Muscle of leg (tissue), 11 donors: ENCODE measurements around the gene FRAS1. TPM values are rescaled to one million over a fixed set of nuclear protein-coding genes. Genes with fewer than 3 reads are reported as not detected.
A peak's percentile ranks its signal among the peaks of the same experiment; 100 is the strongest.
"Not testable (repeated sequence)": the region's sequence is repeated elsewhere in the genome, so short reads cannot be mapped to it uniquely, and the experiment has no call there.

ENCODE experiments used
- DNase-seq: peaks from one replicate; pipeline ENCODE4 v3.0.0; 2013
- H3K27ac ChIP-seq: one replicate; pipeline ENCODE4 v1.5.1; 2013; ENCODE audit warnings: mild to moderate bottlenecking, low read length, control low read depth
- H3K27me3 ChIP-seq: one replicate; pipeline ENCODE4 v1.6.1; 2013; ENCODE audit warnings: low read length; ENCODE audit not compliant: control insufficient read depth, insufficient read depth
- H3K36me3 ChIP-seq: one replicate; pipeline ENCODE4 v1.6.1; 2013; ENCODE audit warnings: low read length; ENCODE audit not compliant: control insufficient read depth, insufficient read depth
- H3K4me1 ChIP-seq: one replicate; pipeline ENCODE4 v1.6.1; 2013; ENCODE audit warnings: low read length; ENCODE audit not compliant: control insufficient read depth, insufficient read depth
- H3K4me3 ChIP-seq: one replicate; pipeline ENCODE4 v1.5.1; 2013; ENCODE audit warnings: low read length, control low read depth
- H3K9me3 ChIP-seq: replicated peaks from 2 replicates; pipeline ENCODE4 v1.6.1; 2013; ENCODE audit warnings: low read depth, low read length; ENCODE audit not compliant: control insufficient read depth
- WGBS: methylation state at CpG from one replicate; pipeline ENCODE4 v1.1.5; 2013; ENCODE audit warnings: missing lambda C conversion rate; ENCODE audit not compliant: insufficient coverage; 5-methylcytosine and 5-hydroxymethylcytosine counted together
- polyA plus RNA-seq, 8 donors: library from polyadenylated mRNA; unstranded; fragments of 120-200 nt; gene quantifications; one replicate each; pipeline versions ENCODE4 v1.2.1 to v1.2.3, GENCODE V29; 2013; ENCODE audit warnings: inconsistent platforms in 1 of 8, low replicate concordance in 1 of 8; ENCODE audit not compliant: insufficient read length in 8 of 8, insufficient read depth in 1 of 8
- total RNA-seq: library from RNA; stranded (reverse); fragments of 120-200 nt; gene quantifications from one replicate; pipeline ENCODE4 v1.2.4, GENCODE V29; 2013

The FRAS1 gene
- total and polyA plus RNA-seq, 9 donors: 3.6 to 15.8 (median 7.4) TPM

DNA sequence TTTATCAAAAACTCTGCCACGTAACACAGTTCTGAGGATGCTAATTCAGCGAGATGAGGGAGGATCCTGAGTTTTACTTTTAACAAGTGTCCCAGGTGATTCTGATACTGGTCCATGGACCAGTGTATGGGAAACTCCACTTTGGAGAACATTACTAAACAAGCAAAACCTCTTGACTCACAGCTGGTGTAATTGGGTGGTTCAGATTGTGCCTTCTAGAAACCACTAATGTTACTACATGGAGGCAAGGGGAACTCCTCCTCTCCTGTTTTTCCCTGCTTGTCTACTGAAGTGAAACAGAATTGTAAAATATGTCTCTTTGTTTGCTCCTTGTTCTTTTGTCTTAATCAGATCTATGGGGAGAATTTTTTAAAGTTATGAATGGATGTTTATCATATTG, 62.6 kb downstream of the FRAS1 start:
- no peaks in the 10 kb centered on the region for H3K27me3 ChIP-seq
- DNase-seq: no peak
- no CpG with 5 or more reads among the region's 2 CpGs for WGBS
- H3K36me3 ChIP-seq: no peaks in the 10 kb centered on the region
- no peak overlapping the region for H3K27ac ChIP-seq
- H3K4me3 ChIP-seq: no peak overlapping the region
- H3K9me3 ChIP-seq: no peaks in the 10 kb centered on the region
- no peaks in the 10 kb centered on the region for H3K4me1 ChIP-seq

DNA sequence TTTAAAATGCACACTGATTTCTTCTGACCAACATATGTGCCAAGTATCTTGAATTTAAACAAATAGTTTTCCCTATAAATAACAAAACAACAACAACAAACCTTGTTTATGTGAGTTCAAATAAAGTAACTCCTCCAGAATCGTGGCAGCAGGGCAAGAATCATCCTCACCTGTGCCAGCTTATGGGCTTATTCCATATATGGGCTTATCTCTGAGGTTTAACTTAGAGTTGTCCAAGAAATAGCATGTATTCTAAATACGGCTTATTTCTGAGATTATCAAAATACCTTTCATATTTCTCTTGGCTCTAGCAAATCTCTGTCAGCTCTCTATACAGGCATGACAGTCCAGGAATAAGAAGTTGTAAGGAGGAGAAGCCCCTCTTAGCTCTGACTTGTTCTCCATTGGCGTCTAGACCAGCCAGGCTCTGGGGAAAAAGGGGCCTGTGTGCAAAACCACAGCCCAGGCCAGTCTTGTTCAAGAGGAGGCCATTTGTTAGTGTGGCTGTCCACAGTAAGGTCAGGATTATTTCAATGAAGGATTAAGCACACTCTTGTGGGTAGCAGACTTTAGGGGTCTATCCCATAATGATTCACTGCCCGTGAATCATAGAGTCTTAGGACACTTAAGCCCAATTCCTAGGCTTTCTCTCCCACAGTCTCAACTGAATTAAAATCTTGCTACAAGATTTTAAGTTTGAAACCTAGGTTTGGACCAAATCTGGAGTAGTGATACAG, 63.2 kb downstream of the FRAS1 start:
- Histone ChIP-seq H3K36me3 (no peaks in the 10 kb centered on the region), H3K9me3 (no peaks in the 10 kb centered on the region), H3K27ac (no peak overlapping the region), H3K27me3 (no peaks in the 10 kb centered on the region), H3K4me3 (no peak overlapping the region), H3K4me1 (no peaks in the 10 kb centered on the region)
- no peak for DNase-seq
- WGBS: 63% methylated on average over 2 of the region's 4 CpGs

DNA sequence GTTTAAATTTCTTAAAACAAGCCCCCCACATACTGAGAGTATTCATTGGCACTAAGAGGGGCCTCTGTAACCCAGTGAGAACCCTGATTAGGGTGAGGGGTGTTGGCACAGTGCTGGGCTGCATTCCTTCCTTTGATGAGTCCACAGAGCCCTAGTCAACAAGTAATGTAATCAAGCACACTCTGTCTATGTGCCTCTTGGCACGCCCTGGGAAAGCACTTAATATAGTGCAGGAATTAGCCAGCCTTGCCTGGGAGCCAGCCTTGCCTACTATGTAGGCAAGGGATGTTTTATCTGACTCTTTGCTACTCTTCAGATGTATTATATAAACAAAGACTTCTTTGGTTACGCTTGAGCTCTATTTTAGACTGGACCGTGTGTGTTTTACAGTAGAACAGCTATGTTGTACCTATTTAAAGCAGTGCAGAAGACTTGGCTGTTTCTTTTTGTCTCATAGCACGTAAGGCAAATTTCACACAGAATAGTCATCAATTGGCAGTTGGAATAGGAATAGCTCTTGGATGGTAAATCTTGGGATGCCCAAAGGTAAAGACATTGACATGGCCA, 64.3 kb downstream of the FRAS1 start:
- no peak overlapping the region for H3K4me3 ChIP-seq
- no CpG with 5 or more reads among the region's 4 CpGs for WGBS
- no peaks in the 10 kb centered on the region for H3K27me3 ChIP-seq
- no peaks in the 10 kb centered on the region for H3K9me3 ChIP-seq
- peak; percentile 30 for DNase-seq
- no peaks in the 10 kb centered on the region for H3K4me1 ChIP-seq
- no peak overlapping the region for H3K27ac ChIP-seq
- no peaks in the 10 kb centered on the region for H3K36me3 ChIP-seq

DNA sequence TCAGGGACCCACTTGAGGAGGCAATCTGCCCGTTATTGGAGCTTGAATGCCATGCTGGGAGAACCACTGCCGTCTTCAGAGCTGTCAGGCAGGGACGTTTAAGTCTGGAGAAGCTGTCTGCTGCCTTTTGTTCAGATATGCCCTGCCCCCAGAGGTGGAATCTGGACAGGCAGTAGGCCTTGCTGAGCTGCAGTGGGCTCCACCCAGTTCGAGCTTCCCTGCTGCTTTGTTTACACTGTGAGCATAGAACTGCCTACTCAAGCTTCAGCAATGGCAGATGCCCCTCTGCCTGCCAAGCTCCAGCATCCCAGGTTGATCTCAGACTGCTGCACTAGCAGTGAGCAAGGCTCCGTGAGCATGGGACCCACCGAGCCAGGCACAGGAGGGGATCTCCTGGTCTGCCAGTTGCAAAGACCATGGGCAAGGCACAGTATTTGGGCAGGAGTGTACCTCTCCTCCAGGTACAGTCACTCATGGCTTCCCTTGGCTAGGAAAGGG, 68.8 kb downstream of the FRAS1 start:
- H3K36me3 ChIP-seq, DNase-seq, H3K4me3 ChIP-seq, H3K9me3 ChIP-seq, H3K4me1 ChIP-seq, H3K27me3 ChIP-seq, H3K27ac ChIP-seq: not testable (repeated sequence)
- 63% methylated on average over 6 of the region's 6 CpGs for WGBS

DNA sequence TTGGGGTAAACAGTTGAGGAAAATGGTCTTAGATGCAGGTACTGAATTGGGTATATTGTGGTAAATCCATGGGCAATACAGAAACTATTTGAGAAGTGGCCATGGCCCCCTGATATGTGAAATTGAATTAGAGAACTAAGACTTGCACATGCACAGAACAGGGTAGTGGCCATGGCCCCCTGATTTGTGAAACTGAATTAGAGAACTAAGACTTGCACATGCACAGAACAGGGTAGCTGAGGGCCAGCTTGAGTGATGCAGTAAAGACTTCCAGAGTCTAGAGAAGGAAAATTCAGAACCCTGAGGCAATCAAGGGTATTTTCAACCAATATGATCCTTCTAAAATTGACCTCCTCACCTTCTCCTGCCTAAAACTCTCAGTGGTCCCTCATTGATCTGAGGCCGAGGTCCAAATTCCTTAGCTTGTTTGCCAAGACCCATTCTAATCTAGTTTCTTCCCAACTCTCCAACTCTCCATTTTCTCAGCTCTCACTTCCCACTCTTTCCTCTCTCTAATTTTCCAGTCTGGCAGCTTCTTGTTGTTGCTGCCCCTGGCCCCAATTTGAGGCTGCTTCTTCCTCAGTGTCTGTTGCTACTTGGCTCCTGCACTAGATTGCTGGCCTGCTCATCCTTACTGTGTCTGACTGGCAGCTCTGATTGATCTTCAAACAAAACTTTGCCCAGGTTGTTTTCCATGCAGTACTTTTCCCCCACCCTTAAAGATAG, 72.4 kb downstream of the FRAS1 start:
- Histone ChIP-seq H3K9me3 (no peaks in the 10 kb centered on the region), H3K4me1 (no peaks in the 10 kb centered on the region), H3K4me3 (no peak overlapping the region), H3K27me3 (no peaks in the 10 kb centered on the region), H3K27ac (no peak overlapping the region), H3K36me3 (no peaks in the 10 kb centered on the region)
- 74% methylated on average over 1 of the region's 1 CpG for WGBS
- DNase-seq: no peak

DNA sequence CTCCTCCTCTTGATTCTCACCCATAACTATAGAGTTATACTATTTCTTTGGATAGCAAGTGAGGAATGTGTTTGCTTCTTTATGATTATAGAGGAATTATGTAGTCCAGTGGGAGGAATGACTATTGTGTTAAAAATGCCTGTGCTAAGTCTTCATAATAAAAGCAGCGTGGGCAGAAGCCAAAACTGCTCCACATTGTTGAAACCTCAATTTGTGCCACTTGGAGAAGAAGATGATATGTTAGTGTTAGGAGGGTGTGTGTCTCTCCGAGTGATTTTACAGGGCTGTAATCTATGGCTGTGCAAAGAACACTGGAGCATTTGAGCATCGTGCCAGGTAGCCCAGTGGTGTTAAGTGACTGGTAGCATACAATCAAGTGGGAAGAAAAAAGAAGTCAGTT, 74.3 kb downstream of the FRAS1 start:
- H3K36me3 ChIP-seq: no peaks in the 10 kb centered on the region
- H3K27ac ChIP-seq: no peak overlapping the region
- H3K27me3 ChIP-seq: no peaks in the 10 kb centered on the region
- H3K4me1 ChIP-seq: no peaks in the 10 kb centered on the region
- no peaks in the 10 kb centered on the region for H3K9me3 ChIP-seq
- no peak for DNase-seq
- WGBS: 56% methylated on average over 3 of the region's 3 CpGs
- no peak overlapping the region for H3K4me3 ChIP-seq

DNA sequence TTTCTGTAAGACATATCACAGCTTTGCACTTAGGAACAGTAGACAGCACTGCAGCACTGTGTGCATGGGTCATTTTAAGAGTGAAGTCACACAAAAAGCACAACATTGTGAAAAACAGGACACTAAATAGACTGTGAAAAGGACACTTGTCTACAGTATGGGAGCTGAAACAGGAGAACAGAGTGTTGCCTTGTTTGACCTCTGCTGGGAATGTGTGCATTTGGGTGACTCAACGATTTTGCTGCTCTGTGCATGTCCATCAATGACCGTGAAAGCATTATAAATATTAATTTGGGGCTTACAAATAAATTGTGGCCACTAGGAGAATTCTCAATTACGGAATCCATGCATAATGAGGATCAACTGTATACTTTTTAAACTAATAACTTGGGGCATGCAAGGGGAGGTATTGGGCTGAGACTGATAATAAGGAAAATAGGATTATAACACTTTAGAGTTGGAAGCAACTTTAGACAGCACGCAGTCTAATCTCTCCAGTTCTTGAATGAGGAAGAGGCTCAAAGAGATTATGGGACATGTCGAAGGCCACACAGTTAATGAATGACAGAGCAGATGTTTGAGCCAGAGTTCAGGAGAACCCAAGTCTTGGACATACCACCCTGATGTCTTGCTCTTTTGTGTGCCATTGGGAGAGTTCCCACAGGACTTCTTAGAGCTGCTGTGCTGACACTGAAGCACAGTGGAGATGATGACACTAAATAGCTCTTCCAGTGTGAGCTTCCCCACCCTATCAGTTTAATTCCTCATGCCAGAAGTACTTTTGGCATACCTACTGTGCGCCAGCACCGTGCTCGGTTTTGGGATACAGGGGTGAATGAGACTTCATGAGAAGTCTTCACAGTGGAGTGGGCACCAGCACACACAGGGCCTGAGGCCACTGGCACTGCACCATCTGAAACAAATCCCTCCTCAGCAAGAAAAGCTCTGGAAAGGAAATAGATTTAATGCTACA, 79.3 kb downstream of the FRAS1 start:
- Histone ChIP-seq H3K36me3 (no peaks in the 10 kb centered on the region), H3K4me3 (no peak overlapping the region), H3K27ac (no peak overlapping the region), H3K27me3 (no peaks in the 10 kb centered on the region), H3K9me3 (no peaks in the 10 kb centered on the region), H3K4me1 (no peaks in the 10 kb centered on the region)
- DNase-seq: no peak
- WGBS: 83% methylated on average over 3 of the region's 8 CpGs

DNA sequence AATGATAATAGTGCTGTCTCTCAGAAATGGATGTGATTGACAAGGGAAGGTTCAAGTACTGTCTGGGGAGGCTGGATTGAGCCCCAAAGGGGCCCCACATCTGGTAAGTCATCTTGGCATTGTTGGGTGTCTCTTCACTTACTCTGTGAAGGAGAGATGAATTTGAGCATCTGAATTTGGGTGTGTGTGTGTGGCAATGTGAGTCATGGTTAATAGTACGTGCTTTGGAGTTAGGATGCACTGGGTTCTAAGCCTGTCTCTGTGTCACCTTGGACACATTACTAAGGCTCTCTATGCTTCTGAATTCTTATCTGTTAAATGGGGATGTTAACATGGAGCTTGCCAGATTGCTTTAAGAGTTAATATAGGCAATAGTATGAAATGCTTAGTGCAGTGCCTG, 80.4 kb downstream of the FRAS1 start:
- Histone ChIP-seq H3K27me3 (no peaks in the 10 kb centered on the region), H3K9me3 (no peaks in the 10 kb centered on the region), H3K4me1 (no peaks in the 10 kb centered on the region), H3K4me3 (no peak overlapping the region), H3K27ac (no peak overlapping the region), H3K36me3 (no peaks in the 10 kb centered on the region)
- no peak for DNase-seq
- whole genome bisulfite sequencing: no CpG with 5 or more reads among the region's 1 CpG

DNA sequence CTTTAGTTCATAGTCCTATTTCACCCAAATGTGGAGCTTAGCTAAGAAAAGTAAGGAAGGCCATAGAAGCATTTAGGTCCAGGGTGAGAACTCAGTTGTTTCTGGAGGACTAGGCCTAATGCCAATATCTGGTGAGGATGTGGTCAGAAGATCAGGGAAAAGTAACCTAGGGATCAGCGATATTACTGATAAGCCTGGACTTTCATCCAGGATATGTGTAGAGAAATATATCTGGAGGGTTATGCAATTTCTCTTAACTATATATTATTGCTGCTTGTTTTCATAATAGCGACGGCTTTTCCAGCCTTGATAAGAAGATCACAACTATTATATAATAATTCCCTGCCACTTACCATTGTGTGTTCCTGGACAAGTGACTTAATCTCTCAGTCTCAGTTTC, 81.1 kb downstream of the FRAS1 start:
- H3K4me1 ChIP-seq: no peaks in the 10 kb centered on the region
- DNase-seq: no peak
- H3K27ac ChIP-seq: no peak overlapping the region
- H3K36me3 ChIP-seq: no peaks in the 10 kb centered on the region
- WGBS: no CpG with 5 or more reads among the region's 3 CpGs
- no peaks in the 10 kb centered on the region for H3K27me3 ChIP-seq
- no peak overlapping the region for H3K4me3 ChIP-seq
- H3K9me3 ChIP-seq: no peaks in the 10 kb centered on the region
